ENCODE results near the gene MAP2K7.

- TF ChIP-seq, protein P1, sequence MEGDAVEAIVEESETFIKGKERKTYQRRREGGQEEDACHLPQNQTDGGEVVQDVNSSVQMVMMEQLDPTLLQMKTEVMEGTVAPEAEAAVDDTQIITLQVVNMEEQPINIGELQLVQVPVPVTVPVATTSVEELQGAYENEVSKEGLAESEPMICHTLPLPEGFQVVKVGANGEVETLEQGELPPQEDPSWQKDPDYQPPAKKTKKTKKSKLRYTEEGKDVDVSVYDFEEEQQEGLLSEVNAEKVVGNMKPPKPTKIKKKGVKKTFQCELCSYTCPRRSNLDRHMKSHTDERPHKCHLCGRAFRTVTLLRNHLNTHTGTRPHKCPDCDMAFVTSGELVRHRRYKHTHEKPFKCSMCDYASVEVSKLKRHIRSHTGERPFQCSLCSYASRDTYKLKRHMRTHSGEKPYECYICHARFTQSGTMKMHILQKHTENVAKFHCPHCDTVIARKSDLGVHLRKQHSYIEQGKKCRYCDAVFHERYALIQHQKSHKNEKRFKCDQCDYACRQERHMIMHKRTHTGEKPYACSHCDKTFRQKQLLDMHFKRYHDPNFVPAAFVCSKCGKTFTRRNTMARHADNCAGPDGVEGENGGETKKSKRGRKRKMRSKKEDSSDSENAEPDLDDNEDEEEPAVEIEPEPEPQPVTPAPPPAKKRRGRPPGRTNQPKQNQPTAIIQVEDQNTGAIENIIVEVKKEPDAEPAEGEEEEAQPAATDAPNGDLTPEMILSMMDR (conservative IDR thresholded peaks at IDR 0.05; ENCODE audit: low read depth, low read length), result no peak
- no peak for TF ChIP-seq POLR2A (IDR thresholded peaks at IDR 0.05; ENCODE audit: low read depth, low read length)
- TF ChIP-seq RFX5 (IDR thresholded peaks at IDR 0.05; ENCODE audit: low read depth, low read length), result no peak
- TF ChIP-seq RCOR1 (IDR thresholded peaks at IDR 0.05; ENCODE audit: insufficient replicate concordance, low read length), result no peak
- TF ChIP-seq NFE2L2 (IDR thresholded peaks at IDR 0.05; ENCODE audit: low read depth, low read length), result no peak
- TF ChIP-seq, protein P2, sequence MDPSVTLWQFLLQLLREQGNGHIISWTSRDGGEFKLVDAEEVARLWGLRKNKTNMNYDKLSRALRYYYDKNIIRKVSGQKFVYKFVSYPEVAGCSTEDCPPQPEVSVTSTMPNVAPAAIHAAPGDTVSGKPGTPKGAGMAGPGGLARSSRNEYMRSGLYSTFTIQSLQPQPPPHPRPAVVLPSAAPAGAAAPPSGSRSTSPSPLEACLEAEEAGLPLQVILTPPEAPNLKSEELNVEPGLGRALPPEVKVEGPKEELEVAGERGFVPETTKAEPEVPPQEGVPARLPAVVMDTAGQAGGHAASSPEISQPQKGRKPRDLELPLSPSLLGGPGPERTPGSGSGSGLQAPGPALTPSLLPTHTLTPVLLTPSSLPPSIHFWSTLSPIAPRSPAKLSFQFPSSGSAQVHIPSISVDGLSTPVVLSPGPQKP (IDR thresholded peaks at IDR 0.05; ENCODE audit: borderline replicate concordance, low read depth, low read length), result no peak
Observed at GRCh38 chr19:7868326-7868670, 35.4 kb upstream of the MAP2K7 start.
